HG03558 (cell line): ENCODE measurements around the gene TMEM255B.
"Not testable (repeated sequence)": the region's sequence is repeated elsewhere in the genome, so short reads cannot be mapped to it uniquely, and the experiment has no call there.

Experiments
- ATAC-seq: cut with Tn5 transposase; IDR thresholded peaks from one replicate; pipeline ENCODE4 v1.9.1; 2021; ENCODE audit warnings: moderate number of reproducible peaks; ENCODE audit not compliant: unreplicated experiment; ENCODE audit errors: extremely low read depth

Gene TMEM255B

GRCh38 chr13:113813749-113814434 is 54.9 kb downstream of the TMEM255B start:
- ATAC-seq = no peak

GRCh38 chr13:113814435-113814821 is 55.4 kb downstream of the TMEM255B start:
- no peak for ATAC-seq

- no peak for ATAC-seq
These were observed 56.4 kb downstream of the TMEM255B start for GRCh38 chr13:113815151-113816058.

GRCh38 chr13:113816254-113816929 is 57.4 kb downstream of the TMEM255B start:
- ATAC-seq = no peak

GRCh38 chr13:113816946-113817859 is 58.2 kb downstream of the TMEM255B start:
- no peak for ATAC-seq

GRCh38 chr13:113817860-113818691 is 59.0 kb downstream of the TMEM255B start:
- ATAC-seq = no peak

- ATAC-seq = no peak
These were observed 59.8 kb downstream of the TMEM255B start for GRCh38 chr13:113818700-113819295.

- no peak for ATAC-seq
These were observed 60.3 kb downstream of the TMEM255B start for GRCh38 chr13:113819341-113819730.

GRCh38 chr13:113819731-113820715 is 61.0 kb downstream of the TMEM255B start:
- no peak for ATAC-seq

- ATAC-seq = no peak
These were observed 62.0 kb downstream of the TMEM255B start for GRCh38 chr13:113820813-113821651.

- no peak for ATAC-seq
These were observed 62.8 kb downstream of the TMEM255B start for GRCh38 chr13:113821847-113822246.

- no peak for ATAC-seq
These were observed 63.2 kb downstream of the TMEM255B start for GRCh38 chr13:113822266-113822665.

- ATAC-seq = no peak
These were observed 64.1 kb downstream of the TMEM255B start for GRCh38 chr13:113822956-113823744.

GRCh38 chr13:113823771-113824170 is 64.7 kb downstream of the TMEM255B start:
- no peak for ATAC-seq

GRCh38 chr13:113825841-113826240 is 66.8 kb downstream of the TMEM255B start:
- no peak for ATAC-seq

- ATAC-seq = not testable (repeated sequence)
These were observed 67.4 kb downstream of the TMEM255B start for GRCh38 chr13:113826446-113826845.
